ENCODE measurements around the gene CHD2.
"Not testable (repeated sequence)": the region's sequence is repeated elsewhere in the genome, so short reads cannot be mapped to it uniquely, and the experiment has no call there.

CHD2 gene

GRCh38 chr15:93031103-93031464, 131.0 kb downstream of the CHD2 start:
- Histone ChIP-seq H3K9ac (ENCODE audit: low read depth, low read length) (peak overlapping the region; percentile 24; the same call in 1 of the 2 replicates), H3K4me3 (ENCODE audit: low read depth in 1 of 2, low read length in 2 of 2) (no peak overlapping the region), H3K4me2 (ENCODE audit: insufficient read depth, low read length) (peak overlapping the region; percentile 21; the same call in 1 of the 2 replicates), H2AFZ (ENCODE audit: low read depth, low read length) (0 out of 2 replicates have a peak overlapping the region, but pooled peaks have one; percentile 6), H3K27ac (ENCODE audit: low read length) (peak overlapping the region; percentile 54), H4K20me1 (ENCODE audit: insufficient read depth, low read length) (no peaks in the 10 kb centered on the region), H3K9me3 (ENCODE audit: insufficient read depth, low read length, severe bottlenecking) (no peaks in the 10 kb centered on the region), H3K36me3 (ENCODE audit: insufficient read depth, low read length) (peaks cover 12% of the 10 kb centered on the region), H3K4me1 (ENCODE audit: insufficient read depth, low read length) (peaks cover 13% of the 10 kb centered on the region), H3K79me2 (ENCODE audit: insufficient read depth, low read length) (no peaks in the 10 kb centered on the region), H3K27me3 (ENCODE audit: insufficient read depth, low read length, poor library complexity) (no peaks in the 10 kb centered on the region)
- DNase-seq = no peak
- no peak for ATAC-seq (ENCODE audit: insufficient read depth, low read depth)
- TF ChIP-seq EZH2 (IDR thresholded peaks at IDR 0.05; ENCODE audit: borderline replicate concordance, low read depth, low read length, severe bottlenecking) = no peak
- no peak for TF ChIP-seq CTCF (IDR thresholded peaks at IDR 0.05; ENCODE audit: borderline replicate concordance, extremely low read depth, low read length, poor library complexity, severe bottlenecking)

- H3K4me2 ChIP-seq (ENCODE audit: insufficient read depth, low read length); H3K27ac ChIP-seq (ENCODE audit: low read length); DNase-seq; H4K20me1 ChIP-seq (ENCODE audit: insufficient read depth, low read length); H3K79me2 ChIP-seq (ENCODE audit: insufficient read depth, low read length); H3K27me3 ChIP-seq (ENCODE audit: insufficient read depth, low read length, poor library complexity); H3K36me3 ChIP-seq (ENCODE audit: insufficient read depth, low read length); H3K9ac ChIP-seq (ENCODE audit: low read depth, low read length); H3K4me3 ChIP-seq (ENCODE audit: low read depth in 1 of 2, low read length in 2 of 2); H2AFZ ChIP-seq (ENCODE audit: low read depth, low read length); H3K9me3 ChIP-seq (ENCODE audit: insufficient read depth, low read length, severe bottlenecking); ATAC-seq (ENCODE audit: insufficient read depth, low read depth): not testable (repeated sequence)
- peaks cover 13% of the 10 kb centered on the region for H3K4me1 ChIP-seq (ENCODE audit: insufficient read depth, low read length)
These were observed 131.6 kb downstream of the CHD2 start for GRCh38 chr15:93031557-93032384.

GRCh38 chr15:93032515-93033206, 132.5 kb downstream of the CHD2 start:
- H3K4me1 ChIP-seq (ENCODE audit: insufficient read depth, low read length) = peaks cover 13% of the 10 kb centered on the region
- not testable (repeated sequence) for ATAC-seq (ENCODE audit: insufficient read depth, low read depth)
- peak overlapping the region; percentile 60 for H3K27ac ChIP-seq (ENCODE audit: low read length)

GRCh38 chr15:93033434-93034045, 133.4 kb downstream of the CHD2 start:
- Histone ChIP-seq H3K79me2 (ENCODE audit: insufficient read depth, low read length) (no peaks in the 10 kb centered on the region), H3K4me3 (ENCODE audit: low read depth in 1 of 2, low read length in 2 of 2) (no peak overlapping the region), H3K4me2 (ENCODE audit: insufficient read depth, low read length) (no peak overlapping the region), H3K4me1 (ENCODE audit: insufficient read depth, low read length) (peaks cover 13% of the 10 kb centered on the region), H3K27me3 (ENCODE audit: insufficient read depth, low read length, poor library complexity) (no peaks in the 10 kb centered on the region), H3K36me3 (ENCODE audit: insufficient read depth, low read length) (no peaks in the 10 kb centered on the region), H2AFZ (ENCODE audit: low read depth, low read length) (no peak overlapping the region; the same call in 1 of the 2 replicates), H3K27ac (ENCODE audit: low read length) (peak overlapping the region; percentile 20; the same call in 1 of the 2 replicates), H3K9ac (ENCODE audit: low read depth, low read length) (no peak overlapping the region), H3K9me3 (ENCODE audit: insufficient read depth, low read length, severe bottlenecking) (no peaks in the 10 kb centered on the region), H4K20me1 (ENCODE audit: insufficient read depth, low read length) (no peaks in the 10 kb centered on the region)
- no peak for DNase-seq
- no peak for ATAC-seq (ENCODE audit: insufficient read depth, low read depth)
- TF ChIP-seq EZH2 (IDR thresholded peaks at IDR 0.05; ENCODE audit: borderline replicate concordance, low read depth, low read length, severe bottlenecking) (no peak), CTCF (IDR thresholded peaks at IDR 0.05; ENCODE audit: borderline replicate concordance, extremely low read depth, low read length, poor library complexity, severe bottlenecking) (no peak)

More at GRCh38 chr15:93032515-93033206, 132.5 kb downstream of the CHD2 start:
- not testable (repeated sequence) for H3K9ac ChIP-seq (ENCODE audit: low read depth, low read length); H3K4me2 ChIP-seq (ENCODE audit: insufficient read depth, low read length); H3K79me2 ChIP-seq (ENCODE audit: insufficient read depth, low read length); H3K27me3 ChIP-seq (ENCODE audit: insufficient read depth, low read length, poor library complexity); DNase-seq; H3K4me3 ChIP-seq (ENCODE audit: low read depth in 1 of 2, low read length in 2 of 2); H2AFZ ChIP-seq (ENCODE audit: low read depth, low read length); H3K9me3 ChIP-seq (ENCODE audit: insufficient read depth, low read length, severe bottlenecking); H4K20me1 ChIP-seq (ENCODE audit: insufficient read depth, low read length); H3K36me3 ChIP-seq (ENCODE audit: insufficient read depth, low read length)
